NCI-H1694 treated with DMSO at 0.1 percent for 48 hours (cell line): ENCODE measurements around the gene CHMP1A.
A peak's percentile ranks its signal among the peaks of the same experiment; 100 is the strongest.
"Not testable (repeated sequence)": the region's sequence is repeated elsewhere in the genome, so short reads cannot be mapped to it uniquely, and the experiment has no call there.

Experiments used
- DNase-seq: peaks from one replicate; lab custom pipeline; 2025; lab: John Stamatoyannopoulos, UW

The CHMP1A gene

GRCh38 chr16:89691986-89692569, 34.6 kb upstream of the CHMP1A start:
- no peak for DNase-seq

GRCh38 chr16:89691231-89691985, 33.9 kb upstream of the CHMP1A start:
- no peak for DNase-seq

GRCh38 chr16:89690392-89690901, 32.9 kb upstream of the CHMP1A start:
- no peak for DNase-seq

GRCh38 chr16:89689621-89690020, 32.1 kb upstream of the CHMP1A start:
- DNase-seq: not testable (repeated sequence)

- DNase-seq: no peak
These were observed 31.6 kb upstream of the CHMP1A start for GRCh38 chr16:89689142-89689541.

GRCh38 chr16:89688395-89688794, 30.9 kb upstream of the CHMP1A start:
- DNase-seq: no peak

GRCh38 chr16:89687092-89687940, 29.8 kb upstream of the CHMP1A start:
- no peak for DNase-seq

GRCh38 chr16:89686520-89687091, 29.1 kb upstream of the CHMP1A start, which contains the start of gene CDK10:
TSS of gene CDK10 (plus strand) at chr16:89686689. CDS start at chr16:89686711, 22 bp downstream.
- peak; percentile 70 for DNase-seq

GRCh38 chr16:89685916-89686315, 28.4 kb upstream of the CHMP1A start:
- no peak for DNase-seq

- no peak for DNase-seq
These were observed 20.8 kb upstream of the CHMP1A start for GRCh38 chr16:89678258-89678657.

- DNase-seq: no peak
These were observed 14.9 kb upstream of the CHMP1A start for GRCh38 chr16:89672177-89672941.

- DNase-seq: not testable (repeated sequence)
These were observed 14.1 kb upstream of the CHMP1A start for GRCh38 chr16:89671565-89671964.

- no peak for DNase-seq
These were observed 13.3 kb upstream of the CHMP1A start for GRCh38 chr16:89670496-89671431.

- no peak for DNase-seq
These were observed 12.2 kb upstream of the CHMP1A start for GRCh38 chr16:89669755-89670154.

- DNase-seq: no peak
These were observed 11.3 kb upstream of the CHMP1A start for GRCh38 chr16:89668790-89669158.

- DNase-seq: no peak
These were observed 10.1 kb upstream of the CHMP1A start for GRCh38 chr16:89667633-89668032.

GRCh38 chr16:89667000-89667399, 9.5 kb upstream of the CHMP1A start:
- not testable (repeated sequence) for DNase-seq

- not testable (repeated sequence) for DNase-seq
These were observed 6.7 kb upstream of the CHMP1A start for GRCh38 chr16:89664238-89664637.

- no peak for DNase-seq
These were observed 3.7 kb upstream of the CHMP1A start for GRCh38 chr16:89661215-89661614.

- no peak for DNase-seq
These were observed 2.6 kb upstream of the CHMP1A start for GRCh38 chr16:89660146-89660545.
